Nephron progenitor cell (in vitro differentiated cells): ENCODE data around the gene LPP.

Experiments
- DNase-seq: peaks from one replicate; pipeline ENCODE4 v3.0.0; 2021
- H3K27ac Mint-ChIP-seq: 2 replicates; pipeline ENCODE4 v1.8.0; 2021; ENCODE audit warnings: mild to moderate bottlenecking, moderate library complexity, mixed read lengths
- H3K27me3 Mint-ChIP-seq: 2 replicates; pipeline ENCODE4 v1.8.0; 2021; ENCODE audit warnings: mild to moderate bottlenecking, low read depth, mixed read lengths; ENCODE audit not compliant: poor library complexity
- H3K36me3 Mint-ChIP-seq: 2 replicates; pipeline ENCODE4 v1.8.0; 2021; ENCODE audit warnings: low read depth, mixed read lengths
- H3K4me1 Mint-ChIP-seq: 2 replicates; pipeline ENCODE4 v1.8.0; 2021; ENCODE audit warnings: mixed read lengths
- H3K4me3 Mint-ChIP-seq: 2 replicates; pipeline ENCODE4 v1.8.0; 2021; ENCODE audit warnings: mild to moderate bottlenecking, moderate library complexity, mixed read lengths
- H3K9me3 Mint-ChIP-seq: 2 replicates; pipeline ENCODE4 v1.8.0; 2021; ENCODE audit warnings: mild to moderate bottlenecking, moderate library complexity, mixed read lengths
- CTCF ChIP-seq: fragments of 200-600 bp; sonication (generic); IDR thresholded peaks from 2 replicates; pipeline ENCODE4 v1.5.0; 2021; ENCODE audit warnings: antibody characterized with exemption

LPP gene

GRCh38 chr3:188231456-188231855 is 77.5 kb downstream of the LPP start:
- no peak overlapping the region for H3K4me3 Mint-ChIP-seq
- H3K27ac Mint-ChIP-seq = no peak overlapping the region
- H3K4me1 Mint-ChIP-seq = peaks cover 9% of the 10 kb centered on the region
- H3K36me3 Mint-ChIP-seq = peaks cover 32% of the 10 kb centered on the region
- peaks cover 3% of the 10 kb centered on the region for H3K9me3 Mint-ChIP-seq
- no peak for DNase-seq
- no peak for TF ChIP-seq CTCF
- peaks cover 8% of the 10 kb centered on the region for H3K27me3 Mint-ChIP-seq

- Mint-ChIP-seq H3K4me3 (no peak overlapping the region), H3K9me3 (no peaks in the 10 kb centered on the region), H3K4me1 (peaks cover 9% of the 10 kb centered on the region), H3K27me3 (peaks cover 8% of the 10 kb centered on the region), H3K27ac (no peak overlapping the region), H3K36me3 (peaks cover 23% of the 10 kb centered on the region)
- TF ChIP-seq CTCF = no peak
- no peak for DNase-seq
Observed at GRCh38 chr3:188232656-188233055, 78.7 kb downstream of the LPP start.

- no peak overlapping the region for H3K27ac Mint-ChIP-seq
- no peak for TF ChIP-seq CTCF
- no peaks in the 10 kb centered on the region for H3K9me3 Mint-ChIP-seq
- peaks cover 17% of the 10 kb centered on the region for H3K36me3 Mint-ChIP-seq
- H3K27me3 Mint-ChIP-seq = peaks cover 8% of the 10 kb centered on the region
- DNase-seq = no peak
- peaks cover 9% of the 10 kb centered on the region for H3K4me1 Mint-ChIP-seq
- no peak overlapping the region for H3K4me3 Mint-ChIP-seq
Observed at GRCh38 chr3:188233320-188233719, 79.4 kb downstream of the LPP start.

GRCh38 chr3:188234132-188234531 is 80.2 kb downstream of the LPP start:
- H3K4me3 Mint-ChIP-seq = no peak overlapping the region
- TF ChIP-seq CTCF = no peak
- H3K36me3 Mint-ChIP-seq = peaks cover 10% of the 10 kb centered on the region
- H3K27me3 Mint-ChIP-seq = peaks cover 8% of the 10 kb centered on the region
- H3K4me1 Mint-ChIP-seq = peaks cover 9% of the 10 kb centered on the region
- no peak for DNase-seq
- H3K9me3 Mint-ChIP-seq = no peaks in the 10 kb centered on the region
- peak overlapping the region; percentile 26 for H3K27ac Mint-ChIP-seq

- DNase-seq = no peak
- H3K36me3 Mint-ChIP-seq = peaks cover 10% of the 10 kb centered on the region
- H3K27ac Mint-ChIP-seq = peak overlapping the region; percentile 11
- H3K4me1 Mint-ChIP-seq = peaks cover 22% of the 10 kb centered on the region
- no peak for TF ChIP-seq CTCF
- H3K4me3 Mint-ChIP-seq = no peak overlapping the region
- no peaks in the 10 kb centered on the region for H3K9me3 Mint-ChIP-seq
- peaks cover 12% of the 10 kb centered on the region for H3K27me3 Mint-ChIP-seq
Observed at GRCh38 chr3:188236271-188236670, 82.3 kb downstream of the LPP start.

- no peak for DNase-seq
- no peaks in the 10 kb centered on the region for H3K9me3 Mint-ChIP-seq
- H3K27me3 Mint-ChIP-seq = peaks cover 10% of the 10 kb centered on the region
- H3K27ac Mint-ChIP-seq = no peak overlapping the region
- H3K36me3 Mint-ChIP-seq = peaks cover 10% of the 10 kb centered on the region
- no peak for TF ChIP-seq CTCF
- peaks cover 21% of the 10 kb centered on the region for H3K4me1 Mint-ChIP-seq
- no peak overlapping the region for H3K4me3 Mint-ChIP-seq
Observed at GRCh38 chr3:188239035-188239434, 85.1 kb downstream of the LPP start.
